ENCODE results near the gene SPHK1. TPM values are rescaled to one million over a fixed set of nuclear protein-coding genes. Genes with fewer than 3 reads are reported as not detected.

The SPHK1 gene
- total RNA-seq, 1 donor from 2014 or later, result 2.7 TPM

GRCh38 chr17:76420356-76421043 lies 36.1 kb downstream of the SPHK1 start:
- intact Hi-C loops (cut with micrococcal nuclease), result no loop called here
- DNase-seq (no peak), ATAC-seq (peak; percentile 2)

GRCh38 chr17:76421044-76421407 lies 36.6 kb downstream of the SPHK1 start:
- peak; percentile 70 for DNase-seq
- intact Hi-C loops (cut with micrococcal nuclease), result no loop called here
- ATAC-seq, result peak; percentile 86

DNA sequence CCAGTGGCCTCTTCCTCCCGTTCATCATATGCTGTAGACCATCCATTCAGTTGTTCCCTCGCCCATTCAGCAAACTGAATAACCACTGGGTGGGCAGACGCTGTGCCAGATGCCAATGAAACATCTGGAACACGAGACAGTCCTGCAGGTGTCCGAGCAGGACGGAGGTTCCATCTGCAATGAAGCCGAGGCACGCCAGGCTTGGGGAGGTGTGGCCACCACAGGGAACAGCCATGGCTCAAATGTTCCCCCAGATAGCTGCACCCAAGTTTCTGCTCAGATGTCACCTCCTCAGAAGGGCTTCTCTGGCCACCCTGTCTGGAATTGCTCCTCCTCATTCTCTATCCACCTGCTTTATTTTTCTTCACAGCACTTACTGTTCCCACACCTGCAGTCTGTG lies 38.0 kb downstream of the SPHK1 start:
- ATAC-seq (no peak), DNase-seq (no peak)
- intact Hi-C loops (cut with micrococcal nuclease), result no loop called here

- no peak for ATAC-seq
- no peak for DNase-seq
- intact Hi-C loops (cut with micrococcal nuclease), result no loop called here
Observed at GRCh38 chr17:76422860-76423259, 38.5 kb downstream of the SPHK1 start.

GRCh38 chr17:76426853-76427252 lies 42.4 kb downstream of the SPHK1 start:
- ATAC-seq (no peak), DNase-seq (no peak)
- intact Hi-C loops (cut with micrococcal nuclease), result no loop called here

- intact Hi-C loops (cut with micrococcal nuclease), result no loop called here
- DNase-seq (peak; percentile 60), ATAC-seq (peak; percentile 14)
Observed at GRCh38 chr17:76427501-76428231, 43.3 kb downstream of the SPHK1 start.

- DNase-seq, result no peak
- no peak for ATAC-seq
- intact Hi-C loops (cut with micrococcal nuclease), result no loop called here
Observed at GRCh38 chr17:76428511-76428910, 44.1 kb downstream of the SPHK1 start.

DNA sequence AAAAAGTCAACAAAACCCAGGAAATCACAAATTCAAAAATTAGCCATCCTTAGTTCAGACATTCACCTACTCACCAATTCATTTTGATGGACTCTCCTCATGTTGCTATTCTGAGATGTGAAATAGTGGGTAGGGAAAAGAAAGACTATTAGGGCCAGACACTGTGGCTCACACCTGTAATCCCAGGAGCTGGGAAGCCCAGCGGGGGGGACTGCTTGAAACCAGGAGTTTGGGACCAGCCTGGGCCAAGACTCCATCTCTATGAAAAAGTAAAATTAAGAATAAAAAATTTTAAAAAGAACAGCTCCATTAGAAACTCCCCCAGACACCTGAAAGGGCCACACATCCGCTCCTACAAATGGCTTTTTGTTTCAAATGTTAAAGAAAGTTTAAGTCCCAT lies 47.1 kb downstream of the SPHK1 start:
- no peak for DNase-seq
- no peak for ATAC-seq
- intact Hi-C loops (cut with micrococcal nuclease), result no loop called here

- intact Hi-C loops (cut with micrococcal nuclease), result no loop called here
Observed at GRCh38 chr17:76432004-76432403, 47.6 kb downstream of the SPHK1 start.

GRCh38 chr17:76432712-76433336 lies 48.4 kb downstream of the SPHK1 start:
- intact Hi-C loops (cut with micrococcal nuclease), result no loop called here
- peak; percentile 21 for ATAC-seq
- no peak for DNase-seq

More at GRCh38 chr17:76432004-76432403, 47.6 kb downstream of the SPHK1 start:
- DNase-seq (no peak), ATAC-seq (peak; percentile 81)

- ATAC-seq (no peak), DNase-seq (no peak)
- intact Hi-C loops (cut with micrococcal nuclease), result no loop called here
Observed at GRCh38 chr17:76433693-76434092, 49.3 kb downstream of the SPHK1 start.

- intact Hi-C loops (cut with micrococcal nuclease), result no loop called here
Observed at GRCh38 chr17:76434870-76435269, 50.5 kb downstream of the SPHK1 start.

DNA sequence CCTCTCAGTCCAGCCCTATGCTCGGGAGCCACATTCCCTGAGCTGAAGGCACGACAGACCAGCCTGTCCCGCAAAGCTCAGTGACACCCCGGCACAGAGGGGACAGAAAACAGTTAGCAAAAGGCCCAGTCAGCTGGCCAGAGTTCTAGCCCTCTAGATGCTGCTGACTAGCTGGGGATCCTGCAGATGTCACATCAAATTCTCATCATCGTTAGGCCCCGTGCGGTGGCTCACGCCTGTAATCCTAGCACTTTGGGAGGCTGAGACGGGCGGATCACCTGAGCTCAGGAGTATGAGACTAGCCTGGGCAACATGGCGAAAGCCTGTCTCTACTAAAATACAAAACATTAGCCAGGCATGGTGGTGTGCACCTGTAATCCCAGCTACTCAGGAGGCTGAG lies 51.3 kb downstream of the SPHK1 start:
- no peak for DNase-seq
- intact Hi-C loops (cut with micrococcal nuclease), result no loop called here
- peak; percentile 13 for ATAC-seq

More at GRCh38 chr17:76434870-76435269, 50.5 kb downstream of the SPHK1 start:
- peak; percentile 33 for ATAC-seq
- no peak for DNase-seq

Other genes starting within 250 kb of the SPHK1 start
- not detected for gene FOXJ1, start 243.4 kb upstream of the SPHK1 start, total RNA-seq
- 18.0 TPM for gene RNF157, start 144.1 kb upstream of the SPHK1 start, total RNA-seq
- 35.4 TPM for gene UBALD2, start 119.3 kb upstream of the SPHK1 start, total RNA-seq
- gene QRICH2, start 76.3 kb upstream of the SPHK1 start, total RNA-seq, result 2.7 TPM
- 38.8 TPM for gene PRPSAP1, start 30.7 kb upstream of the SPHK1 start, total RNA-seq
- 39.0 TPM for gene UBE2O, start 68.5 kb downstream of the SPHK1 start, total RNA-seq
- not detected for gene AANAT, start 83.0 kb downstream of the SPHK1 start, total RNA-seq
- 17.7 TPM for gene RHBDF2, start 116.8 kb downstream of the SPHK1 start, total RNA-seq
- 28.0 TPM for gene CYGB, start 153.1 kb downstream of the SPHK1 start, total RNA-seq
- 4.3 TPM for gene PRCD, start 155.4 kb downstream of the SPHK1 start, total RNA-seq
- gene ST6GALNAC2, start 201.3 kb downstream of the SPHK1 start, total RNA-seq, result 5.1 TPM

All from left ventricle myocardium superior (tissue), 1 donor.